SJSA1 (cell line): ENCODE results near the gene PODXL. TPM values are rescaled to one million over a fixed set of nuclear protein-coding genes. Genes with fewer than 3 reads are reported as not detected.
A peak's percentile ranks its signal among the peaks of the same experiment; 100 is the strongest.

Source experiments
- DNase-seq, 2 experiments: peaks; one replicate each; pipeline ENCODE4 v3.0.0-alpha.2; 2015 to 2020; ENCODE audit warnings: low spot score in 2 of 2, low read depth in 1 of 2
- H3K27ac ChIP-seq: fragments of 250-450 bp; sonication (Bioruptor Pico); 2 replicates; pipeline ENCODE4 v1.5.1; 2020; ENCODE audit warnings: mild to moderate bottlenecking, moderate library complexity
- H3K27me3 ChIP-seq: fragments of 250-450 bp; sonication (Bioruptor Pico); replicated peaks from 2 replicates; pipeline ENCODE4 v1.5.1; 2020; ENCODE audit warnings: mild to moderate bottlenecking, moderate library complexity
- H3K36me3 ChIP-seq: fragments of 250-450 bp; sonication (Bioruptor Pico); 2 replicates; pipeline ENCODE4 v1.5.1; 2020; ENCODE audit warnings: mild to moderate bottlenecking
- H3K4me1 ChIP-seq: fragments of 250-450 bp; sonication (Bioruptor Pico); replicated peaks from 2 replicates; pipeline ENCODE4 v1.6.1; 2021; ENCODE audit warnings: mild to moderate bottlenecking
- H3K4me3 ChIP-seq: fragments of 250-450 bp; sonication (Bioruptor Pico); 2 replicates; pipeline ENCODE4 v1.5.1; 2020; ENCODE audit warnings: mild to moderate bottlenecking
- H3K9me3 ChIP-seq: fragments of 250-450 bp; sonication (Bioruptor Pico); replicated peaks from 2 replicates; pipeline ENCODE4 v1.5.1; 2020; ENCODE audit warnings: mild to moderate bottlenecking
- total RNA-seq: library from RNA; depleted of rRNA; stranded (reverse); fragments of >200 nt; shearing (Covaris generic); gene quantifications from 2 replicates; pipeline ENCODE4 v1.2.3, GENCODE V29; 2014

PODXL gene
- total RNA-seq, 1 experiment from 2014 or later, result 5.1 TPM

DNA sequence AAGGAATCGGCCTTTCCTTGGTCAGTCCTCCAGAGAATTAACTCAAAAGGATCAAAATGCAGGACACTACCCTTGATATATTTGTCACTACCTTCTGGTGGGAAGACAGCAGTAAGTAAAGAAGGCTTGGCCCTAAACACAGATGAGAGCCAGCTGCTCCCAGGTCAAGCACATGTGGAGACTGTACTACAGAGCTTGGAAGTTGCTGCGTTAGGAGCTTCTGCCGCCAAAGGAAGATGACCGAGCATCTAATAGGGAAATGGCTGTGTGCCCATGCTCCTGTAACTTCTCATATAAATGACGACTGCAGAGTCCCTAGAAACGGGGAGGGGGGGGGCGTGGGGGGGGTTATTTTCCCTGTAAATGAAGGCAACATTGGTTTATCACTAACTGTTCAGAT lies 59.0 kb downstream of the PODXL start:
- no peaks in the 10 kb centered on the region for H3K9me3 ChIP-seq
- no peak for DNase-seq
- no peak overlapping the region for H3K27ac ChIP-seq
- H3K36me3 ChIP-seq, result peaks cover 20% of the 10 kb centered on the region
- no peaks in the 10 kb centered on the region for H3K27me3 ChIP-seq
- H3K4me1 ChIP-seq, result peaks cover 17% of the 10 kb centered on the region
- H3K4me3 ChIP-seq, result no peak overlapping the region

DNA sequence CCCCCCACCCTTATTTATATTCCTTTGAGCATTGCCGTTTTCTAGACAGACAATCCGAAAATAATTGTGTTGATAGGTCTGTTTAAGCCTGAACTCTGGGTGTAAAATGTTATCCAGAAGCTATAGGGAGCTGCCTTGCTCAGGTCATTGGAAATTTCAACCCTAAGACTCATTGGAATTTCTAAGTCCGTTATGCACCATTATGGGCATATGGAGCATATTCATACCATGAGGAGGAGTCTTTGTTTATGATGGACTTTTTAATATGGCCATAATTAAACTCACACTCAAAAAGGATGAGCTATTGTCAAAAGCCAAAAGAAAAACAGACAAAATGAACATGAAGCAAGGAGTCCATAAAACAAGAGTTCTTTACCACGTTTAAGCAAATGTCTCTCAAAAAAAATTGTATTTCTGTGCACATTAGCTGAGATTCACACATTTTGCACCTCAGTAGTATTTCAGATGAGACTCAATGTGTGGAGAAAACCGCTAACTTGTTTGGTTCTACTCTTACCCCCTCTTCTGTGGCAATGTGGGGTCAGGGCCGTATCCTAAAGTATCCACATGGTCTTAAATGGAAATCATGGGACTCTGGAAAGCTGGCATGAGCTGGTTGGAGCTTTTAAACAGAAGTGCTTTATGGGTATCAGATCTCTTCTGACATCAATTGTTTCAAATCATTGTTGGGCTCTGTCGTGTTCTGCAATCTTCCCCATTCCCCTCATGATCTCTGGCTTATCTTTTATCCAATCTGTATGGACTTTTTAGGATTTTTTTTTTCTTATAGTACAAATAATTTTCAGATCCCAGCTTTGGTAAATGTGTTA lies 60.5 kb downstream of the PODXL start:
- no peaks in the 10 kb centered on the region for H3K9me3 ChIP-seq
- peaks cover 13% of the 10 kb centered on the region for H3K36me3 ChIP-seq

GRCh38 chr7:131494182-131494581 lies 62.2 kb downstream of the PODXL start:
- H3K36me3 ChIP-seq, result peaks cover 13% of the 10 kb centered on the region
- no peaks in the 10 kb centered on the region for H3K27me3 ChIP-seq
- DNase-seq, result no peak
- H3K9me3 ChIP-seq, result no peaks in the 10 kb centered on the region
- no peaks in the 10 kb centered on the region for H3K4me1 ChIP-seq
- H3K4me3 ChIP-seq, result no peak overlapping the region
- no peak overlapping the region for H3K27ac ChIP-seq

More for the DNA sequence above, 60.5 kb downstream of the PODXL start:
- no peak for DNase-seq
- H3K4me3 ChIP-seq, result no peak overlapping the region
- H3K27ac ChIP-seq, result no peak overlapping the region
- H3K27me3 ChIP-seq, result no peaks in the 10 kb centered on the region
- peaks cover 6% of the 10 kb centered on the region for H3K4me1 ChIP-seq

DNA sequence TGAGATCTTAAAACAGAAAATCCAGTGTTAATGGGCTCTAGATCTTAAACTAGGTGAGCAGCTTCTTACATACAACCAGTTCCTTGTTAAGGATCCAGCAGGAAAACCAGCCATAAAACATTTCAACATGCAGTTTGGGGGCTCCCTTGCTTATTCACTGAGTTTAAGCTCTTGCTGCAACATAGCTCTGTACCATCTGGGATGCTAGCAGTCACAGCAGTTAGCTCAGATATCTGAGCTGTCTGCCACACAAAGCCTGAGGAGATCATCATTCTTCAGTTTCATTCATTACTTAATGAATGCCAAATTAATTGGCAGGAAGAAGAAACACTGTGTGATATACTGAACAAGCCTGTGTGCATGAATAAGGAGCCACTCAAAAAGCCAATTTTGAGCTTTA lies 62.8 kb downstream of the PODXL start:
- peaks cover 13% of the 10 kb centered on the region for H3K36me3 ChIP-seq
- no peak overlapping the region for H3K27ac ChIP-seq

GRCh38 chr7:131493081-131493480 lies 63.3 kb downstream of the PODXL start:
- H3K4me1 ChIP-seq, result no peaks in the 10 kb centered on the region
- peaks cover 9% of the 10 kb centered on the region for H3K36me3 ChIP-seq
- H3K4me3 ChIP-seq, result no peak overlapping the region
- H3K27me3 ChIP-seq, result no peaks in the 10 kb centered on the region
- no peak overlapping the region for H3K27ac ChIP-seq
- no peak for DNase-seq
- no peaks in the 10 kb centered on the region for H3K9me3 ChIP-seq

More for the DNA sequence above, 62.8 kb downstream of the PODXL start:
- H3K9me3 ChIP-seq, result no peaks in the 10 kb centered on the region
- H3K4me1 ChIP-seq, result no peaks in the 10 kb centered on the region
- no peaks in the 10 kb centered on the region for H3K27me3 ChIP-seq
- no peak for DNase-seq
- no peak overlapping the region for H3K4me3 ChIP-seq

- no peak overlapping the region for H3K27ac ChIP-seq
- no peak overlapping the region for H3K4me3 ChIP-seq
- no peak for DNase-seq
- no peaks in the 10 kb centered on the region for H3K27me3 ChIP-seq
- peaks cover 8% of the 10 kb centered on the region for H3K4me1 ChIP-seq
- peaks cover 15% of the 10 kb centered on the region for H3K36me3 ChIP-seq
- no peaks in the 10 kb centered on the region for H3K9me3 ChIP-seq
Observed at GRCh38 chr7:131489881-131490280, 66.5 kb downstream of the PODXL start.

DNA sequence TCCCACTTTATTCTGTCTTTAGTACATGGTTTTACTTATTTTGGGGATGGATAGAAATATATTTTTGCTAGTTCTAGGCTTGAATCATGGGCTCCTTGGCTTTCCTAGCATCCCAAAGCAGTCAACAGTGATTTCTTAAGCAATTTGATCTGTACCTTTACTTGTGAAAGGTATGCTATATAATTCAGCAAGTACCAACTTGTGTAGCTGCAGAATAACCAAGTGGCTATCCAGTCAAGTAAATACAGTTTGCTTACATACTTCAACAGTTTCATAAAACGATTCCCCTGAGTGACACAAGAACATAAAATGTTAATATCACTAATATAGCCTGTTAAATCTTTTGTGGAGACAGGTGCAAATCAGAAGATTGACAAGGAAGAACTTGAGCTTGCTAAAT lies 67.2 kb downstream of the PODXL start:
- no peak for DNase-seq
- H3K4me3 ChIP-seq, result no peak overlapping the region
- peaks cover 8% of the 10 kb centered on the region for H3K4me1 ChIP-seq
- H3K9me3 ChIP-seq, result no peaks in the 10 kb centered on the region
- H3K27ac ChIP-seq, result no peak overlapping the region
- peaks cover 15% of the 10 kb centered on the region for H3K36me3 ChIP-seq
- H3K27me3 ChIP-seq, result no peaks in the 10 kb centered on the region

GRCh38 chr7:131488361-131488760 lies 68.1 kb downstream of the PODXL start:
- no peak overlapping the region for H3K27ac ChIP-seq
- H3K9me3 ChIP-seq, result no peaks in the 10 kb centered on the region
- H3K27me3 ChIP-seq, result no peaks in the 10 kb centered on the region
- H3K4me1 ChIP-seq, result peaks cover 8% of the 10 kb centered on the region
- H3K4me3 ChIP-seq, result no peak overlapping the region
- H3K36me3 ChIP-seq, result peaks cover 6% of the 10 kb centered on the region
- no peak for DNase-seq

- Histone ChIP-seq H3K4me3 (no peak overlapping the region), H3K27ac (no peak overlapping the region), H3K27me3 (no peaks in the 10 kb centered on the region), H3K4me1 (peaks cover 8% of the 10 kb centered on the region), H3K9me3 (no peaks in the 10 kb centered on the region), H3K36me3 (peaks cover 6% of the 10 kb centered on the region; the same call in 1 of the 2 replicates)
- DNase-seq, result no peak
Observed at GRCh38 chr7:131487217-131487616, 69.2 kb downstream of the PODXL start.

DNA sequence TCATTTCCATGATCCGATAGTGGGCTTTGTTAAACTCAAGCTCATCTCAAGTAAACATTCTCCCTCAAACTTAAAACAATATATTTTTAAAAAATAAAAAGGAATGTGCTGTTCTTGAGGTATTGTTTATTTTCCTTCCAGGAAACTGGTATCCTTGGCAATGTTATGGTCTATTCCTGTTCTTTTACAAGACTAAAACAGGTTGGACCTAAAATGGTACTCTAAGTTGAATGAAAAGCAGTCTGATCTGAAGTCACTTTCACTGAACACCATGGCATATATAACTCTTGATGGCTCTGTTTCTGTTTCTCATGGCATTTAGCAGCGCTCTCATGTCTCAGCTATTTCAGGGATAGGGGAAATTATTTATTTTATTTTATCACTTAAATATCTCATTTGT lies 70.1 kb downstream of the PODXL start:
- peaks cover 6% of the 10 kb centered on the region; the same call in 1 of the 2 replicates for H3K36me3 ChIP-seq
- H3K4me3 ChIP-seq, result no peak overlapping the region
- no peaks in the 10 kb centered on the region for H3K27me3 ChIP-seq
- no peak overlapping the region for H3K27ac ChIP-seq
- H3K4me1 ChIP-seq, result peaks cover 10% of the 10 kb centered on the region
- no peaks in the 10 kb centered on the region for H3K9me3 ChIP-seq
- no peak for DNase-seq

- no peak for DNase-seq
- Histone ChIP-seq H3K4me3 (no peak overlapping the region), H3K4me1 (peaks cover 25% of the 10 kb centered on the region), H3K36me3 (peaks cover 9% of the 10 kb centered on the region), H3K27ac (no peak overlapping the region), H3K9me3 (no peaks in the 10 kb centered on the region), H3K27me3 (no peaks in the 10 kb centered on the region)
Observed at GRCh38 chr7:131483586-131483985, 72.8 kb downstream of the PODXL start.

DNA sequence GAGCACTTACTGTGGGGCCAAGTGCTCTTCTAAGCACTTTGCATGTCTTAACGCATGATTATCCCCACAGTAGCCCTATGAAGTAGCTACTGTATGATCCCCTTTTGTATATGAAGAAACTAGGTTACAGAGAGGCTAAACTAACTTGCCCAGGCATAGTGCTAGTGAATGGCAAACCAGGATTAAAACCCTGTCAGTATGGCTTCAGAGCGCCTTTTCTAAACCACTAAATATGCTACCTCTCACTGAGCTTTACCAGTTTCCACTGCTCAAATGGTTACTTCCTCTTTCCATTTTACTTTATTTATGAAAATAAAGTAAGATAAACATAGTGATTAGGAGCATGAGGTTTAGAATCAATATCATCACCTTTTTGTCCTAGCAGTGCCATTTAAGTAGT lies 73.6 kb downstream of the PODXL start:
- Histone ChIP-seq H3K27ac (no peak overlapping the region), H3K4me1 (peaks cover 25% of the 10 kb centered on the region)
- DNase-seq, result no peak

DNA sequence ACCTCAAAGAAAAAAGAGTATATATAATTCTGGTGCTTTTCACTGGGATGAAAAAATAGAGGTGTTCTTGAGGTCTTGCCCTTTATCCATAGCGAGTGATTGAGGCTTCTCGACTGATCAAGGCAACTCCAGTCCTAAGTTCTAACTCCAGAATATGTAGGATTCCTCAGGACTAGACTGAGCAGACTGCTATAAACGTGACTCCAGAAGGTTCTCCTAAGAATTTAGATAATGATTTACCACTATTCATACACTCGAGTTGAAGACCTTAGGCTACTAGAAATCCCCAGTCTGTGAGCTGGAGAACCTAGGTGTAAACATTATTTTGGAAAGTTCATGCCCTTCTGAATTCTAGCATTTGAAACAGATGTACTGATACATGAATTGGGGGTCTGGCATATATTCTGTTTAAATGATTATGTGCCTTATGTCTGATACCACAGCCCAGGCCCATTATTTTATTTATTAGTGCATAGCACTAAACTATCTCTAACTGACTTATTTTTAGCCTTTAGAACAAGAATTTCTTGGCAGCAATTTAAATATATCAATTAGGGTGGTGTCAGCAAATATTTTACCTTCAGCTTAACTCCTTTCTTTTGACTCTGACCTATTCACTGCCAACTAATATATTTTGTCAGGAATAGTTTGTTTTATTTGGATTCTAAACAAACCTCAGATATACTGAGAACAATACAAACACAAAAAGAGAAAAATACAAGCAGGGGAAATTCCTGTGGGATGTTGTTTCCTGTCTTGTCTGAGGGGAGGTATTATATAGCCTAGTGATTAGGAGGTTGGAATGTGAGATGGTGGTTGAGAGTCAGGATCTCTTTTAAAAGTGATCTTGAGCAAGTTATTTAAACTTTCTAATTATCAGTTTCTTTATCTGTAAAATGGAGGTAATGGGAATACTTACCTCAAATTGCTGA lies 75.8 kb downstream of the PODXL start:
- peak in 1 of 2 experiments; percentile 84 for DNase-seq
- H3K36me3 ChIP-seq, result peaks cover 5% of the 10 kb centered on the region
- H3K27me3 ChIP-seq, result no peaks in the 10 kb centered on the region
- peak overlapping the region; percentile 15; the same call in 1 of the 2 replicates for H3K27ac ChIP-seq
- peaks cover 21% of the 10 kb centered on the region for H3K4me1 ChIP-seq
- H3K9me3 ChIP-seq, result no peaks in the 10 kb centered on the region
- no peak overlapping the region for H3K4me3 ChIP-seq

More for the DNA sequence above, 73.6 kb downstream of the PODXL start:
- H3K9me3 ChIP-seq, result no peaks in the 10 kb centered on the region
- H3K36me3 ChIP-seq, result peaks cover 11% of the 10 kb centered on the region
- H3K4me3 ChIP-seq, result no peak overlapping the region
- H3K27me3 ChIP-seq, result no peaks in the 10 kb centered on the region

DNA sequence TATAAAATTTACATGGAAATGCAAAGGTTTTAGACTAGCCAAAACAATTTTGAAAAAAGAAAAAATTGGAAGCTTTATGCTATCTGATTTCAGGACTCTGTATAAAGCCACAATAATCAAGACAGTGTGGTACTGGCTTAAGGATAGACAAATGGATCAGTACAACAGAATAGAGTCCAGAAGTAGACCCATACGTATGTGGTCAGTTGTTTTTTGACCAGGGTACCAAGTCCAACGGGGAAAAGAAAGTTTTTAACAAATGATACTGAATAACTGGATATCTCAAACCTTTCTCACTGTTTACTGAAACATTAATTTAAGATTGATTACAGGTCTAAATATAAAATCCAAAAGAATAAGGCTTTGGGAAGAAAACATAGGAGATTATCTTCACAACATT lies 79.7 kb downstream of the PODXL start:
- no peak overlapping the region for H3K4me3 ChIP-seq
- H3K36me3 ChIP-seq, result peaks cover 11% of the 10 kb centered on the region
- H3K9me3 ChIP-seq, result no peaks in the 10 kb centered on the region
- H3K27ac ChIP-seq, result no peak overlapping the region
- no peak for DNase-seq
- H3K27me3 ChIP-seq, result no peaks in the 10 kb centered on the region
- peaks cover 16% of the 10 kb centered on the region for H3K4me1 ChIP-seq
